IMR-90 (cell line): Measurements from ENCODE around the gene FEM1B. TPM values are rescaled to one million over a fixed set of nuclear protein-coding genes. Genes with fewer than 3 reads are reported as not detected.

Experiments
- ATAC-seq: fragments of 200-7000 bp; cut with Tn5 transposase; 2 replicates; pipeline ENCODE4 v1.9.1; 2020; ENCODE audit warnings: low read depth, mild to moderate bottlenecking, moderate library complexity
- BruUV-seq: library from RNA; stranded (reverse); fragments of 400-500 nt; replicated peaks from 2 replicates; lab custom pipeline; 2021; lab: Mats Ljungman, UMichigan
- CTCF ChIA-PET: fragments of 300-600 bp; formaldehyde crosslinking; extraction: SDS; loops from one replicate; lab custom pipeline; 2021; ENCODE audit warnings: antibody characterized with exemption; lab: Yijun Ruan, JAX
- POLR2A ChIA-PET: fragments of 300-600 bp; sonication (Branson Sonifier 250); formaldehyde crosslinking; loops from one replicate; lab custom pipeline; 2022; ENCODE audit warnings: antibody characterized with exemption; ENCODE audit not compliant: unreplicated experiment; lab: Charles Lee
- DNase-seq: peaks from one replicate; pipeline ENCODE4 v3.0.0; 2013
- H2AFZ ChIP-seq: replicated peaks from 2 replicates; pipeline ENCODE3; 2013; ENCODE audit warnings: low read length, mild to moderate bottlenecking; ENCODE audit not compliant: poor library complexity
- H2AK5ac ChIP-seq: 2 replicates; pipeline ENCODE4 v1.6.1; 2013; ENCODE audit warnings: low read depth, low read length, inconsistent platforms
- H2AK9ac ChIP-seq: replicated peaks from 2 replicates; pipeline ENCODE3; 2013; ENCODE audit warnings: mild to moderate bottlenecking, low read depth, low read length, moderate library complexity; ENCODE audit not compliant: poor library complexity
- H2BK120ac ChIP-seq: 2 replicates; pipeline ENCODE4 v1.6.1; 2013; ENCODE audit warnings: low read depth, low read length, inconsistent platforms
- H2BK15ac ChIP-seq: 3 replicates; pipeline ENCODE4 v1.6.1; 2013; ENCODE audit warnings: low read depth, low read length, inconsistent platforms
- H2BK20ac ChIP-seq: 2 replicates; pipeline ENCODE4 v1.6.1; 2013; ENCODE audit warnings: low read depth, mild to moderate bottlenecking, inconsistent platforms, low read length, moderate library complexity
- H2BK5ac ChIP-seq: 2 replicates; pipeline ENCODE4 v1.6.1; 2013; ENCODE audit warnings: mild to moderate bottlenecking, low read depth, low read length, inconsistent platforms; ENCODE audit not compliant: poor library complexity, severe bottlenecking
- H3K14ac ChIP-seq: replicated peaks from 2 replicates; pipeline ENCODE4 v1.6.1; 2013; ENCODE audit warnings: low read depth, low read length, inconsistent platforms
- H3K18ac ChIP-seq: 2 replicates; pipeline ENCODE4 v1.6.1; 2013; ENCODE audit warnings: low read depth, low read length, control low read depth
- H3K23ac ChIP-seq: 2 replicates; pipeline ENCODE4 v1.6.1; 2013; ENCODE audit warnings: low read depth, low read length, inconsistent platforms
- H3K27ac ChIP-seq: 2 replicates; pipeline ENCODE4 v1.5.1; 2013; ENCODE audit warnings: mild to moderate bottlenecking, control low read depth, low read length; ENCODE audit not compliant: insufficient read depth
- H3K27me3 ChIP-seq: 2 replicates; pipeline ENCODE4 v1.6.1; 2013; ENCODE audit warnings: low read length; ENCODE audit not compliant: control insufficient read depth, insufficient read depth
- H3K36me3 ChIP-seq: 2 replicates; pipeline ENCODE4 v1.6.1; 2013; ENCODE audit warnings: low read length, mixed read lengths; ENCODE audit not compliant: control insufficient read depth, insufficient read depth
- H3K4ac ChIP-seq: 2 replicates; pipeline ENCODE4 v1.6.1; 2013; ENCODE audit warnings: low read depth, low read length, inconsistent platforms
- H3K4me1 ChIP-seq: 2 replicates; pipeline ENCODE4 v1.6.1; 2013; ENCODE audit warnings: low read length, mixed read lengths; ENCODE audit not compliant: control insufficient read depth, insufficient read depth
- H3K4me2 ChIP-seq: 2 replicates; pipeline ENCODE4 v1.6.1; 2013; ENCODE audit warnings: low read depth, mild to moderate bottlenecking, control low read depth, low read length, moderate library complexity
- H3K4me3 ChIP-seq: 2 replicates; pipeline ENCODE4 v1.5.1; 2013; ENCODE audit warnings: low read depth, mild to moderate bottlenecking, control low read depth, low read length, moderate library complexity; ENCODE audit not compliant: insufficient read depth
- H3K56ac ChIP-seq: 2 replicates; pipeline ENCODE4 v1.6.1; 2013; ENCODE audit warnings: low read length, inconsistent platforms; ENCODE audit not compliant: insufficient read depth; ENCODE audit errors: extremely low read depth
- H3K79me1 ChIP-seq, 2 experiments: 2 replicates each; pipeline ENCODE4 v1.6.1; 2013; ENCODE audit warnings: low read length in 2 of 2, inconsistent platforms in 1 of 2, low read depth in 1 of 2
- H3K9ac ChIP-seq: 2 replicates; pipeline ENCODE4 v1.6.1; 2013; ENCODE audit warnings: low read depth, low read length, control low read depth
- H3K9me1 ChIP-seq: 2 replicates; pipeline ENCODE4 v1.6.1; 2013; ENCODE audit warnings: low read length, inconsistent platforms; ENCODE audit not compliant: insufficient read depth
- H3K9me3 ChIP-seq: 2 replicates; pipeline ENCODE4 v1.6.1; 2013; ENCODE audit warnings: low read length; ENCODE audit not compliant: control insufficient read depth, insufficient read depth
- H4K20me1 ChIP-seq: 2 replicates; pipeline ENCODE4 v1.6.1; 2013; ENCODE audit warnings: low read length, inconsistent platforms; ENCODE audit not compliant: insufficient read depth
- H4K5ac ChIP-seq: 2 replicates; pipeline ENCODE4 v1.6.1; 2013; ENCODE audit warnings: mild to moderate bottlenecking, low read depth, low read length, control low read depth
- H4K8ac ChIP-seq, 2 experiments: 2 replicates each; pipeline ENCODE4 v1.6.1; 2013; ENCODE audit warnings: low read depth in 2 of 2, low read length in 2 of 2, control low read depth in 1 of 2, inconsistent platforms in 1 of 2
- H4K91ac ChIP-seq: 2 replicates; pipeline ENCODE4 v1.6.1; 2013; ENCODE audit warnings: low read depth, low read length, inconsistent platforms; ENCODE audit not compliant: insufficient read depth
- CHD1 ChIP-seq: IDR thresholded peaks from 2 replicates; pipeline ENCODE4 v1.6.1; 2012; ENCODE audit warnings: low read depth, low read length, improper control_type of control experiment
- CTCF ChIP-seq: conservative IDR thresholded peaks from 2 replicates; pipeline ENCODE4 v1.5.1; 2012; ENCODE audit warnings: mild to moderate bottlenecking, low read depth, low read length, improper control_type of control experiment
- ELK1 ChIP-seq: fragments of 150-350 bp; IDR thresholded peaks from 2 replicates; pipeline ENCODE4 v1.6.1; 2016; ENCODE audit warnings: low read depth, mild to moderate bottlenecking, low read length, moderate library complexity, borderline replicate concordance
- MAZ ChIP-seq: IDR thresholded peaks from 2 replicates; pipeline ENCODE4 v1.6.1; 2012; ENCODE audit warnings: low read depth, mild to moderate bottlenecking, low read length, improper control_type of control experiment, moderate library complexity, borderline replicate concordance
- POLR2A ChIP-seq: IDR thresholded peaks from 2 replicates; pipeline ENCODE4 v1.6.1; 2012; ENCODE audit warnings: mild to moderate bottlenecking, low read depth, low read length
- RAD21 ChIP-seq: IDR thresholded peaks from 2 replicates; pipeline ENCODE4 v1.6.1; 2012; ENCODE audit warnings: low read length, improper control_type of control experiment
- WGBS, 2 experiments: methylation state at CpG; one replicate each; pipeline versions ENCODE4 v1.1.5 to v1.1.7; 2013; ENCODE audit warnings: missing lambda C conversion rate in 2 of 2; ENCODE audit not compliant: insufficient read length in 1 of 2; ENCODE audit errors: extremely low coverage in 2 of 2; 5-methylcytosine and 5-hydroxymethylcytosine counted together
- dilution Hi-C: fragments of 300-500 bp; cut with HindIII; formaldehyde crosslinking; loops from one replicate; pipeline ENCODE4 v1.14.3; 2018; ENCODE audit warnings: low sequenced_read_pairs; ENCODE audit not compliant: unreplicated experiment
- in situ Hi-C: fragments of 300-500 bp; cut with MboI; formaldehyde crosslinking; loops from 3 replicates; pipeline ENCODE4 v1.14.3; 2019; ENCODE audit warnings: low sequenced_read_pairs, inconsistent platforms, mixed read lengths
- intact Hi-C: fragments of 100-400 bp; cut with micrococcal nuclease; formaldehyde crosslinking; loops from 2 replicates; pipeline ENCODE4 v1.10.0; 2022
- polyA plus RNA-seq, 3 experiments: library from polyadenylated mRNA; depleted of rRNA; stranded (reverse); fragments of >200 nt; gene quantifications; 2 replicates each; pipeline ENCODE4 v1.2.3, GENCODE V29; 2012; ENCODE audit warnings: low replicate concordance in 1 of 3
- total RNA-seq: library from RNA; depleted of rRNA; stranded (reverse); fragments of >200 nt; gene quantifications from 2 replicates; pipeline ENCODE4 v1.2.3, GENCODE V29; 2012

Gene FEM1B
- total and polyA plus RNA-seq, 2 of the 4 experiments (the other 2 are of a cell fraction): 16.9 to 51.4 TPM

- no peak overlapping the region for H3K18ac ChIP-seq
- H2BK120ac ChIP-seq: no peak overlapping the region
- H2BK20ac ChIP-seq: no peak overlapping the region
- DNase-seq (no peak), ATAC-seq (no peak)
- no peak overlapping the region for H2AFZ ChIP-seq
- H3K4me2 ChIP-seq: no peak overlapping the region
- H4K5ac ChIP-seq: no peak overlapping the region
- no peak overlapping the region for H2BK15ac ChIP-seq
- no peaks in the 10 kb centered on the region for H3K4me1 ChIP-seq
- H2AK9ac ChIP-seq: no peak overlapping the region
- no peak overlapping the region for H3K23ac ChIP-seq
- H3K36me3 ChIP-seq: peaks cover 4% of the 10 kb centered on the region; the same call in 1 of the 2 replicates
- H3K9ac ChIP-seq: no peak overlapping the region
- H3K9me1 ChIP-seq: no peaks in the 10 kb centered on the region; the same call in 1 of the 2 replicates
- H3K56ac ChIP-seq: no peak overlapping the region
- H3K9me3 ChIP-seq: no peaks in the 10 kb centered on the region
- intact Hi-C loops: no loop called here
- H3K27ac ChIP-seq: no peak overlapping the region
- no peak overlapping the region for H3K4me3 ChIP-seq
- POLR2A ChIA-PET: no interaction called here
- dilution Hi-C loops: no loop called here
- WGBS, 2 experiments: 83% methylated on average over 1 of the region's 4 CpGs; no CpG with 5 or more reads in 1 of the 2 experiments
- no peak overlapping the region for H2BK5ac ChIP-seq
- H4K91ac ChIP-seq: no peak overlapping the region
- no peak overlapping the region for H3K14ac ChIP-seq
- no peaks in the 10 kb centered on the region for H4K20me1 ChIP-seq
- TF ChIP-seq RAD21 (no peak), CHD1 (no peak), POLR2A (no peak), ELK1 (no peak), MAZ (no peak), CTCF (no peak)
- H2AK5ac ChIP-seq: no peak overlapping the region
- no peak overlapping the region for H3K4ac ChIP-seq
- H3K27me3 ChIP-seq: no peaks in the 10 kb centered on the region
- H4K8ac ChIP-seq: no peak overlapping the region
- in situ Hi-C loops: no loop called here
- CTCF ChIA-PET: no interaction called here
- no TSS peak for BruUV-seq
- no peaks in the 10 kb centered on the region for H3K79me1 ChIP-seq
Observed at GRCh38 chr15:68325726-68326125, 48.2 kb downstream of the FEM1B start.
